HG02884 (cell line): ENCODE results near the gene SYNE1.
A peak's percentile ranks its signal among the peaks of the same experiment; 100 is the strongest.
"Not testable (repeated sequence)": the region's sequence is repeated elsewhere in the genome, so short reads cannot be mapped to it uniquely, and the experiment has no call there.

Experiments used
- ATAC-seq: cut with Tn5 transposase; IDR thresholded peaks from one replicate; pipeline ENCODE4 v1.9.1; 2021; ENCODE audit warnings: mild to moderate bottlenecking, moderate library complexity; ENCODE audit not compliant: unreplicated experiment

The SYNE1 gene

GRCh38 chr6:152328200-152328599 lies 309.0 kb downstream of the SYNE1 start:
- not testable (repeated sequence) for ATAC-seq

- ATAC-seq, result no peak
Measured at GRCh38 chr6:152323376-152323775, 313.8 kb downstream of the SYNE1 start.

GRCh38 chr6:152318278-152318677 lies 318.9 kb downstream of the SYNE1 start:
- ATAC-seq, result no peak

- no peak for ATAC-seq
Measured at GRCh38 chr6:152316024-152316423, 321.1 kb downstream of the SYNE1 start.

GRCh38 chr6:152314483-152314832 lies 322.7 kb downstream of the SYNE1 start:
- no peak for ATAC-seq

GRCh38 chr6:152313542-152314482 lies 323.4 kb downstream of the SYNE1 start:
- no peak for ATAC-seq

GRCh38 chr6:152312434-152312833 lies 324.7 kb downstream of the SYNE1 start:
- ATAC-seq, result no peak

- ATAC-seq, result no peak
Measured at GRCh38 chr6:152310371-152310954, 326.7 kb downstream of the SYNE1 start.

GRCh38 chr6:152309648-152310047 lies 327.5 kb downstream of the SYNE1 start:
- peak; percentile 65 for ATAC-seq

GRCh38 chr6:152309006-152309405 lies 328.2 kb downstream of the SYNE1 start:
- ATAC-seq, result no peak

- no peak for ATAC-seq
Measured at GRCh38 chr6:152308306-152308705, 328.9 kb downstream of the SYNE1 start.

- ATAC-seq, result no peak
Measured at GRCh38 chr6:152305672-152306071, 331.5 kb downstream of the SYNE1 start.

- peak; percentile 85 for ATAC-seq
Measured at GRCh38 chr6:152301765-152302568, 335.2 kb downstream of the SYNE1 start.

GRCh38 chr6:152301021-152301764 lies 336.0 kb downstream of the SYNE1 start:
- ATAC-seq, result peak; percentile 30

- no peak for ATAC-seq
Measured at GRCh38 chr6:152300517-152300916, 336.6 kb downstream of the SYNE1 start.

- ATAC-seq, result no peak
Measured at GRCh38 chr6:152298848-152299735, 338.1 kb downstream of the SYNE1 start.

GRCh38 chr6:152298055-152298647 lies 339.0 kb downstream of the SYNE1 start:
- ATAC-seq, result no peak

- no peak for ATAC-seq
Measured at GRCh38 chr6:152296648-152297376, 340.4 kb downstream of the SYNE1 start.

GRCh38 chr6:152295920-152296319 lies 341.2 kb downstream of the SYNE1 start:
- ATAC-seq, result no peak
